Heart right ventricle (tissue), 16 donors: ENCODE data around the gene MBNL1. TPM values are rescaled to one million over a fixed set of nuclear protein-coding genes. Genes with fewer than 3 reads are reported as not detected.

Experiments
- ATAC-seq, 8 donors: fragments of 200-7000 bp; cut with Tn5 transposase; one replicate each; pipeline ENCODE4 v1.9.1; 2020; ENCODE audit warnings: mild to moderate bottlenecking in 8 of 8, moderate library complexity in 8 of 8, moderate number of reproducible peaks in 1 of 8
- DNase-seq, 2 donors: peaks; one replicate each; pipeline ENCODE4 v3.0.0-alpha.2; 2020
- H3K27ac ChIP-seq, 10 donors: fragments of 200-600 bp; sonication (generic) in 2 of 10; one replicate each; pipeline versions ENCODE4 v1.5.0 to v1.8.0; 2020 to 2022; ENCODE audit warnings: mild to moderate bottlenecking in 3 of 10
- H3K27me3 ChIP-seq, 7 donors: fragments of 200-600 bp; one replicate each; pipeline ENCODE4 v1.8.0; 2021 to 2022; ENCODE audit warnings: mild to moderate bottlenecking in 2 of 7
- H3K36me3 ChIP-seq, 9 donors: fragments of 200-600 bp; sonication (generic) in 1 of 9; one replicate each; pipeline versions ENCODE4 v1.5.0 to v1.8.0; 2020 to 2022; ENCODE audit warnings: mild to moderate bottlenecking in 2 of 9
- H3K4me1 ChIP-seq, 9 donors: fragments of 200-600 bp; sonication (generic) in 1 of 9; one replicate each; pipeline versions ENCODE4 v1.5.0 to v1.8.0; 2020 to 2022; ENCODE audit warnings: mild to moderate bottlenecking in 4 of 9
- H3K4me3 ChIP-seq, 10 donors: fragments of 200-600 bp; sonication (generic) in 2 of 10; one replicate each; pipeline versions ENCODE4 v1.5.0 to v1.8.0; 2020 to 2022; ENCODE audit warnings: mild to moderate bottlenecking in 7 of 10, moderate library complexity in 2 of 10
- H3K9me3 ChIP-seq, 11 donors: fragments of 200-600 bp in 10 of 11; sonication (generic) in 2 of 11; one replicate each; pipeline versions ENCODE4 v1.5.0 to v1.8.0; 2013 to 2022; ENCODE audit warnings: mild to moderate bottlenecking in 2 of 11, control low read depth in 1 of 11, moderate library complexity in 1 of 11
- WGBS, 2 donors: extraction: QIAGEN DNeasy Blood & Tissue Kit; methylation state at CpG; one replicate each; pipeline ENCODE4 v1.1.7; 2013; ENCODE audit warnings: inconsistent platforms in 1 of 2; 5-methylcytosine and 5-hydroxymethylcytosine counted together
- intact Hi-C, 10 donors: fragments of 100-400 bp; cut with DNase I; formaldehyde crosslinking; loops; one replicate each; pipeline versions ENCODE4 v1.11.1 to v1.14.2; 2022
- polyA plus RNA-seq, 2 donors: library from polyadenylated mRNA; stranded (reverse); fragments of 200-250 nt; gene quantifications; one replicate each; pipeline ENCODE4 v1.2.3, GENCODE V29; 2013
- total RNA-seq, 10 donors: library from RNA; stranded (reverse); fragmentation: NEBNext Ultra II Directional in 3 of 10; extraction: Animal tissue kit (Norgen Biotek cat#: 25700) in 3 of 10; gene quantifications; one replicate each; pipeline versions ENCODE4 v1.2.1 to v1.2.4, GENCODE V29; 2021 to 2023
- TF ChIP-seq, protein P1 (sequence below), 9 donors: fragments of 200-600 bp; sonication (generic) in 2 of 9; IDR thresholded peaks; one replicate each; pipeline versions ENCODE4 v1.5.0 to v1.8.0; 2021 to 2022; ENCODE audit warnings: antibody characterized with exemption in 9 of 9, mild to moderate bottlenecking in 5 of 9, moderate library complexity in 1 of 9
- donor health status: Arrhythmogenic right ventricular cardiomyopathy.
- donor health status: ischemic (EF 13 %, LVEDD 7.1; RV severe dilation, severe dysfunction).
- donor health status: healthy with polysubstance abuse.
- donor health status: DM: no; HTN: yes; CAD: no.
- donor health status: DM: no; HTN: no; CAD: no.
- donor health status: ischemic (EF 25% LVEDD 6.9; RV normal size, moderate dysfunction).
- donor health status: ischemic (EF 25% LVEDD 5.7; RV mildly dilated, moderate dysfunction).
- donor health status: healthy.
- donor health status: DM: yes; HTN: yes; CAD: no.
- donor health status: Ischemic cardiomyopathy.
- donor health status: ischemic (EF 35%, LVEDD 5.7; RV mildly dilated, moderate dysfunction).
- donor health status: nonischemic (EF 11% LVEDD 7.7; RV severe dilation, severe dysfunction).
- donor health status: DM: yes; HTN: yes; CAD: no.
- donor health status: PGD.
- donor health status: ischemic (EF 29% LVEDD 5.4; RV normal size, mild dysfunction).
- donor health status: nonischemic (EF 23%, LVEDD 6.1; RV moderate dilation, normal function).

Gene MBNL1
- total and polyA plus RNA-seq, 12 donors = 33.1 to 236 (median 189) TPM

DNA sequence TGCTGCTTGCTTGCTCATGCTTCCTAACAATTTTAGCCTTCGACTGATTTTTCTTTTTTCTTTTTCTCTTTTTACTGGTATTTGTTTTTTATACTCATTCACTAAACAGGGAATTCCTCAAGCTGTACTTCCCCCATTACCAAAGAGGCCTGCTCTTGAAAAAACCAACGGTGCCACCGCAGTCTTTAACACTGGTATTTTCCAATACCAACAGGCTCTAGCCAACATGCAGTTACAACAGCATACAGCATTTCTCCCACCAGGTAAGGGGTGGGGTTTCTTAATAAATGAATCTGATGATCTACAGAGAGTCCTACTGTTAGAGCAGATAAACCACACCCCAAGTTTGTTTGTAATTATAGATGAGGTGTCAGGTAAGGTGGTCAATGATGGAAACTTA, 178.8 kb downstream of the MBNL1 start:
- 82 to 86% methylated on average over 3 of the region's 3 CpGs for whole genome bisulfite sequencing, 2 donors
- TF ChIP-seq, protein P1, sequence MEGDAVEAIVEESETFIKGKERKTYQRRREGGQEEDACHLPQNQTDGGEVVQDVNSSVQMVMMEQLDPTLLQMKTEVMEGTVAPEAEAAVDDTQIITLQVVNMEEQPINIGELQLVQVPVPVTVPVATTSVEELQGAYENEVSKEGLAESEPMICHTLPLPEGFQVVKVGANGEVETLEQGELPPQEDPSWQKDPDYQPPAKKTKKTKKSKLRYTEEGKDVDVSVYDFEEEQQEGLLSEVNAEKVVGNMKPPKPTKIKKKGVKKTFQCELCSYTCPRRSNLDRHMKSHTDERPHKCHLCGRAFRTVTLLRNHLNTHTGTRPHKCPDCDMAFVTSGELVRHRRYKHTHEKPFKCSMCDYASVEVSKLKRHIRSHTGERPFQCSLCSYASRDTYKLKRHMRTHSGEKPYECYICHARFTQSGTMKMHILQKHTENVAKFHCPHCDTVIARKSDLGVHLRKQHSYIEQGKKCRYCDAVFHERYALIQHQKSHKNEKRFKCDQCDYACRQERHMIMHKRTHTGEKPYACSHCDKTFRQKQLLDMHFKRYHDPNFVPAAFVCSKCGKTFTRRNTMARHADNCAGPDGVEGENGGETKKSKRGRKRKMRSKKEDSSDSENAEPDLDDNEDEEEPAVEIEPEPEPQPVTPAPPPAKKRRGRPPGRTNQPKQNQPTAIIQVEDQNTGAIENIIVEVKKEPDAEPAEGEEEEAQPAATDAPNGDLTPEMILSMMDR (IDR thresholded peaks at IDR 0.05) = no peak
- Histone ChIP-seq H3K4me1 (peaks cover 0 to 66% (median 41%) of the 10 kb centered on the region in 9 donors), H3K27me3 (no peaks in the 10 kb centered on the region), H3K36me3 (peaks cover 0 to 75% (median 6%) of the 10 kb centered on the region in 9 donors), H3K9me3 (no peaks in the 10 kb centered on the region), H3K27ac (peak overlapping the region in 1 of 10 donors; percentile 1), H3K4me3 (no peak overlapping the region)
- ATAC-seq (no peak), DNase-seq (no peak)
- intact Hi-C loops = loop anchor here in 7 of 10 donors (5.0 to 10.0 kb wide), 6 partner anchors 103 to 373 kb away; partner anchors contain the start of gene MBNL1 (in 1 of the 7)

DNA sequence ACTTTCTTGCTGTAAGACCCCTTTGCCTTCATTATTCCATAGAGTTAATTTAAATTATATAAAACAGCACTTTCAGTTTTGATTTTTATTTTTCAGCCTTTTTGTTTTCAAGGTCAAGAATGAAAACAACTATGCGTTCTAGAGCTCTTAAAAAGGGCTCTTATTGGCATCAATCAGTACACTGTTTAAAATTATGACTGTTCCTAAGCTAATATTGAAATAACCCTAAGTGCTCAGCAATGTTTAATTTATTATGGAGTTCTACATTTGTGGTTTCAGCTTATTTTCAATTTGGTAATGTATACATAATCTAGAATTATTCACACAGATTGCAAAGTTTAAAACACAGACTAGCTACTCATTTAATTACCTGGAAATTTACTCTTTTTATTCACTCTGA, 179.4 kb downstream of the MBNL1 start:
- intact Hi-C loops = loop anchor here in 7 of 10 donors (5.0 to 10.0 kb wide), 6 partner anchors 103 to 373 kb away; partner anchors contain the start of gene MBNL1 (in 1 of the 7)
- Histone ChIP-seq H3K36me3 (peaks cover 0 to 80% (median 11%) of the 10 kb centered on the region in 9 donors), H3K27me3 (no peaks in the 10 kb centered on the region), H3K9me3 (no peaks in the 10 kb centered on the region), H3K4me3 (no peak overlapping the region), H3K4me1 (peaks cover 0 to 62% (median 35%) of the 10 kb centered on the region in 9 donors), H3K27ac (no peak overlapping the region)
- TF ChIP-seq, protein P1 (IDR thresholded peaks at IDR 0.05) = no peak
- WGBS, 2 donors = 74 to 84% methylated on average over 1 of the region's 1 CpG
- DNase-seq = no peak
- no peak for ATAC-seq

DNA sequence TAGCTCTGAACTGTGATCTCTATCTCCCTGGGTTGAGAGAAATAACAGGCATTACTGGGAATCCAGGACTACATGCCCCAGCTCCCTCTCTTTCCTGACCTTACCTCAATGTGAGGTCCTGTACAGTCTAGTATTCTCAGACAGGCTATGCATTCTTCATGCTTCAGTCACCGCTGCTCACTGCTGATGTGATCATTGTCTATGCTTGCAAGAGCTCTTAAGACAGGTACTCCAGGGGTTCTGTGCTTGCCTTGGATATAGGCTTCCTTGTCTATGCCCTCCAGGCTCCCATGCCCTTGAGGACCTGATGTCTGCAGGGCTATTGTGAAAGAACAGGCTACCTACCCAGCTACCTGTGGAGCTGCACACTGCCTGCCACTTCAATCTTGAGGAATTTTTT, 183.6 kb downstream of the MBNL1 start:
- Histone ChIP-seq H3K4me1 (peaks cover 0 to 34% (median 12%) of the 10 kb centered on the region in 9 donors), H3K36me3 (peaks cover 0 to 99% (median 26%) of the 10 kb centered on the region in 9 donors), H3K27ac (no peak overlapping the region), H3K27me3 (no peaks in the 10 kb centered on the region), H3K9me3 (no peaks in the 10 kb centered on the region), H3K4me3 (no peak overlapping the region)
- ATAC-seq (peak in 6 of 8 donors; percentile 26 to 59 (median 38)), DNase-seq (no peak)
- TF ChIP-seq, protein P1 (IDR thresholded peaks at IDR 0.05) = no peak
- 66 to 95% methylated on average over 1 of the region's 1 CpG for WGBS, 2 donors
- intact Hi-C loops = no loop called here

DNA sequence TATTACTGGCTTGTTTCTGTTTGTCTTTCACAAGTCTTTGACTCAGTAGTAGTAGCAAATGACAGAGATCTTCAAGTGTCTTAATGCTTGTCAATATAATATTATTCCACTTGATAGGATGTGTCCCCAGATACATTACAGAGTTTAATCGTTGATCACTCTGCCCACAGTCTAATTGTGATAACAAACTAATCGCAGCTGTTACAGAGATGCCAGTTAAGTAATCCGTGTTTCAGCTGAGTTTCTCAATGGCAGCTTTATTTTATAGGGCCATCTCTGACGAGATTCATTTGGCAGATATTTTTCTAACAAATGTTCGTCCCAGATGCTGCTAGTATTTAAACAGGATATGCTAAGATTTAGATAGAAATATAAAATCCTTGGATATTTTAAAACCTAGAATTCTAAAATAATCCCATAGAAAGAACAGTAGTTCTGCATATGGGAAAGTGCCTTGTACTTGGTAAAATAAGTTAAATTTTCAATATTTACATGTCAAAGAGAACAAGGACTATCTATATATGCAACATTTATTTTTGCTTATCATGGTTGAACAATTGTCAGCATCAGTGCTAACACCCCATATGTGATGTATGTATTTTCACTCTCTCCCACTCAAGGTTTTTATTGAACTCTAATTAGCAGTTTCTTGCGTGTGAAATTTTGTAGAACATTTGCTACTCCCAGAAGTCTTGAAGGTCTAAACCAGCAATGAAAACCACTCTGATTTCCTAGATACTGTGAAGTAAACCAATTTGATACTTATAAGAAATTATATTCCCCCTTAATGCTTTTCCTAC, 185.5 kb downstream of the MBNL1 start:
- H3K4me1 ChIP-seq = peaks cover 0 to 23% (median 9%) of the 10 kb centered on the region in 9 donors

More for the DNA sequence above, 185.5 kb downstream of the MBNL1 start:
- Histone ChIP-seq H3K27ac (no peak overlapping the region), H3K4me3 (no peak overlapping the region), H3K9me3 (no peaks in the 10 kb centered on the region), H3K36me3 (peaks cover 0 to 99% (median 28%) of the 10 kb centered on the region in 9 donors), H3K27me3 (no peaks in the 10 kb centered on the region)
- DNase-seq (no peak), ATAC-seq (no peak)
- intact Hi-C loops = no loop called here
- TF ChIP-seq, protein P1 (IDR thresholded peaks at IDR 0.05) = no peak
- 62 to 71% methylated on average over 6 of the region's 6 CpGs for WGBS, 2 donors
